ENCODE results near the gene SULT1A2.
"Not testable (repeated sequence)": the region's sequence is repeated elsewhere in the genome, so short reads cannot be mapped to it uniquely, and the experiment has no call there.

SULT1A2 gene

DNA sequence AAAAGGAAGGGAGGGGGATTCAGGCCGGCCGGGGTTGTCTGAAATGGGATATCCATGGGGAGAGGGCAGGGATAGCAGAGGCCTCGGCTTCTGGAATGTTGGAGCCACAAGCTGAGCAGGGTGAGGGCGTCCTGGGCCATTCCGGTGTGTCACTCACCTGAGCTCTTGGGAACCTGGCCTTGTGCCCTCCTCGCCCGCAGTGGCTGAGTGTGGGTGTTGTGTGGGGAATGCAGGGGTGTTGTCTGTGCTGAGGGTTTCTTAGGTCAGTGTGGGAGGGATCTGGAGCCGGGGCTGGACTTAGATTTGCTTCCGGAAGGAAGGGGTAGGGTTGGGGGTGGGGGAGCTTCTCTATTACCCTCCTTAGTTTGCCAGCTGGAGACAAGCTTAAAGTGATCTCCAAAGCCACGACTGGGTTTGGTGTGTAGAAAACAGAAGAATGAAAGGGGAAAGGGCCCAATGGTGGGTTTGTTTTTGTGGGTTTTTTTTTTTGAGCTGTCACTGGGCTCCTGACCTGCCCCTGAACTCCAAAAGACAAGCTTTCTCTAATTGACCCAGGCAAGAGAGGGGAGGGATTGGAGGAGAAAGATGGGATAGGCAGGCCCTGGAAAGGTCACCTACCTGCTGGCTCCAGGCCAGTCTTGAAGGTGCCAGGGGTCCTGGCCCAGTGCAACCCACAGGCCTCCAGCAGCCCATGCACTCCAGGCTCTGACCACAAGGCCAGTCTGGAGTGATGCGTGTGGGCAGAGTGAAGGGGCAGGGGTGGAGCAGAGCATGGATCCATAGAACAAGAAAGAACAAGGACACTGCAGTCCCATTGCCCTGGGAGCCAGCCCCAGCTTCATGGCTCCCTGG, at the start of gene SULT1A2:
Gene SULT1A2 (minus strand): TSS at position 211 of the 852 bp plus-strand sequence. CDS start 1,120 bp downstream, outside the sequence.
- no peak for DNase-seq

DNA sequence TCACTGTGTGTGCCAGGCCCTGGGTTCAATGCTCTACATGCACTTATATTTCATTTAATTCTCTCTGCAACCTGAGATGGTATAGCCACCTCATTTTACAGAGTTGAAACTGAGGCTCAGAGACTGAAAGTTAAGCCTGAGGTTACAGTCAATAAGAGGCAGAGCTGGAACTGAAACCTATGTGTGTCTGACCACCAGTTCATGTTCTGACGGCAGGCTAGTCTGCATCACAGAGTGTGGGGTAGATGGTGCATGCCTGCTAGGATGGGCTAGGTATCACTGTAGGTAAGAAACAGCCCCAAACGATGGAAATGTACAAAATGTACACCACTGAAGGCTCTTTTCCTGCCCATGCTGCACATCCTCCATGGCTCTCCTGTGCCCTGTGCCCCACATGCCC, 43.1 kb upstream of the SULT1A2 start:
- not testable (repeated sequence) for DNase-seq

DNA sequence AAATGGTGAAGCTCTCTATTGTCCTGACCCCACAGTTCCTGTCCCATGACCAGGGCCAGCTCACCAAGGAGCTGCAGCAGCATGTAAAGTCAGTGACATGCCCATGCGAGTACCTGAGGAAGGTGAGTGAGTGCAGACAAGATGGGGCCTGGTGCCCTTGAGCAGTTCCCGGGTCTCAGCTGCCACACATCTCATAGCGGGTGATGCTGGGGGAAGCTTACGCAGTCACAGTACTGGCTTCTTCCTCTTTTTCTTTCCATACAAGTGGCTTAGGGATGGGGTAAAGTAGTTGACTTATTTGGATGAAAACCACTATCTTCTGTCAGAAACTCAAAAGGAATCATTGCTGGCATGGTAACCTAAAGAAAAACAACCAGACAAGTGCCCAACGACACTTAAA, 41.5 kb upstream of the SULT1A2 start:
- not testable (repeated sequence) for DNase-seq

DNA sequence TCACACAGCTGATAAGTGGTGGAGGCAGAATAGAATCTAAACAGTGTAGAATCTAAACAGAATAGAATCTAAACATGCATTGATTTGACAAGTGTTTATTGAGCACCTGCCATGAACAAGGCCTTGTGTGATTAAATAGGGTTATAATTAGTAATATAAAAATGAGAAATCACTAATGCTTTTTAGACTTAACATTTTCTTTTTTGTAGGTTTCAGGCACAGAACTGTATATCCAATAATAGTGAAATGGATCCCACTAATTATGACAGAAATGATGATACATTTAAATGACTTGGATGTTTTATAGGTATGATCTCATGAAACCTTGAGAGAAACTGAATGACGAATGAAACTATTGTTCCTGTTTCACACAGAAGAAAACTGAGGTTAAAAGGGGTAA, 40.9 kb upstream of the SULT1A2 start, which contains the start of gene NPIPB8:
Gene NPIPB8 (plus strand): TSS at position 301 of the 400 bp plus-strand sequence. CDS start 296 bp downstream, outside the sequence.
- not testable (repeated sequence) for DNase-seq

DNA sequence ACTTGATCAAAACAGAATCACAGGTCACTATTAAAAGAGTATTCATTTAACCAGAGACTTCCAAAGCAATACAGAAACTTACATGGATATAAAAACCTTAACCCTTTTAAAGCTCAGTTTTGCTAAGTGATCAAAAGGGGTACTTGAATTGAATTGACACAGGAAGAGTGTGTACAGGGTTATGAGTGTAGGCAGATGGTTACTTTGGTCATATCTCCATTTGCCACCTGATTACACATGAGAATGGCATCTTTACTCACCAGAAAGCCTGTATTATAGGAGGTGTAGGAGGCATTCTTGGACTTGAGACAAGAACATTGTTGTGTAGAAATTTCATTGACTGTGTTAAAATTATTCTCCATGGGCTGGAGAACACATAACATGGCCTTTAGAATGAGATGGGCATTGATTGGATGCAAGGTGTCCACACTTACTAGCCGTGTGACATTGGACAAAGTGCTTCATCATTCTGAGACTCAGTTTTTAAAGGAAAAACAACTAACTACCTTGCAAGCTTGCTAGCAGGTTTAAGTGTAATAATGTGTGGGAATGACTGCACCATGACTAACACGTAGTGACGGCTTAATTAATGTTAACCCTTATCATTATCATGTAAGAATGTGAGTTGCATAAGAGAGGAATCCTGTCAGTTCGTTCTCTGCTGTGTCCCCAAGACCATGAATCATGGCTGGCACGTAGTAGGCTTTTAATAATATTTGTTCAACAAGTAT, 39.4 kb upstream of the SULT1A2 start:
- not testable (repeated sequence) for DNase-seq

DNA sequence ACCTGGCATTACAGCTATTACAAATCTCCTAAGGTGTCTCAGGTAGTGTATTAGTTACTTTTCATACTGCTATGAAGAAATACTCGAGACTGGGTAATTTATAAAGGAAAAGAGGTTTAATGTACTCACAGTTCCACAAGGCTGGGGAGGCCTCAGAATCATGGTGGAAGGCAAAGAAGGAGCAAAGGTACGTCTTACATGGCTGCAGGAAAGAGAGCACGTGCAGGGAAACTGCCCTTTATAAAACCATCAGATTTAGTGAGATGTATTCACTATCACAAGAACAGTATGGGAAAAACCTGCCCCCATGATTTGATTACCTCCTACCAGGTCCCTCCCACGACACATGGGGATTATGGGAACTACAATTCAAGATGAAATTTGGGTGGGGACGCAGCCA, 34.1 kb upstream of the SULT1A2 start:
- not testable (repeated sequence) for DNase-seq

DNA sequence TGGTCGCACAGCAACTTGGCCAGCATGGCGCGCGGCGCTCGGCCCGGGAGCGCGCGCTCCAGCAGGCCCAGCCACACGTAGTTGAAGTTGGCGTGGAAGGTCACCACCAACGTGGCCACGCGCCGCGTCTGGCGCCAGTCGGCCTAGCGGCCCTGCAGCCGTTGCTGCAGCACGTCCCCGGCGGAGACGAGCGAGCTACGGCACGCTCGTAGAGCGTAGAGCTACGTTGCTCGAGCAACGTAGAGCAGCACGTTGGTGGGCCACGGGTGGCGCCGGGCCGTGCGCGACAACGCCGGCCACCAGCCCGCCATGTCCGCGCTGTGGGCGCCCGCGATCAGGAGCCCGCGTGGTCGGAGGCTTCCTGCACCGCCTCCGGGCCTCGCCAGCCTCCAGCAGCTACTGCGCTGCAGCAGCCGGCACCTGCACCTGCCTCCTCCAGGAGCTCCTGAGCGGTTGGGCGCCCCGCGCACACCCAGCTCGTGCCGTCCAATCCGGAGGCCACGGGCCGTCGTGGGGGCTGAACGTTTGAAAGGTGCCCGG, 26.4 kb upstream of the SULT1A2 start:
- DNase-seq, result peak; percentile 81

DNA sequence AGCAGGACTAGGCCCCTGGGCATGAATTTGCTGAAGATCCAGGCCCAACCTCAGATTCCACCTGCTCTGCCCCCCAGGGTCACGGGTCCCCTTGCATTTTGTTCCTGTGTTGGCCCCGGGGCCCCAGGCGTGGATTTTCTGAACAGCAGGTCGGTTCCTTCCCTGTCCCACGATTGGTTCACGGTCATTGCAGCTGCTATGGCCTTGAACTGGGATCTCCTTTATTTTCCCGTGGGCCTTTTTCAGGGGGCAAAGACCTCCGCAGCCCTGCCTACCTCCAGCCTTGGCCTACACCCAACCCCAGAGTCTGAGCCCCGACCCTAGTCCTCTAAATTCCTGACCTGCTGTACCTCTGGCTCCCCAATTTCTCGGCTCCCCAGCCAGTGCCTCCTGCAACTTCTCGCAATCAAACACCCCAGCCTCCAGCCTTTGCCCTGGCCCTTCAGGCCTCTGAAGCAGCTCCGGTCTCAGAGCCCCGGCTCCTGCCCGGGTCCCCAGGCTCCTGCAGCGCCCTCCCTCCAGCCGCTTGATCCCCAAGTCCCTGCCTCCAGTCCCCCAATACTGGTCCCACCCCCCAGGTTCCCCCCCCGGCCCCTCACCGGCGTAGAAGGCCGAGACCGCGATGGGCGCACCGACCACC, 25.8 kb upstream of the SULT1A2 start:
- DNase-seq, result not testable (repeated sequence)

DNA sequence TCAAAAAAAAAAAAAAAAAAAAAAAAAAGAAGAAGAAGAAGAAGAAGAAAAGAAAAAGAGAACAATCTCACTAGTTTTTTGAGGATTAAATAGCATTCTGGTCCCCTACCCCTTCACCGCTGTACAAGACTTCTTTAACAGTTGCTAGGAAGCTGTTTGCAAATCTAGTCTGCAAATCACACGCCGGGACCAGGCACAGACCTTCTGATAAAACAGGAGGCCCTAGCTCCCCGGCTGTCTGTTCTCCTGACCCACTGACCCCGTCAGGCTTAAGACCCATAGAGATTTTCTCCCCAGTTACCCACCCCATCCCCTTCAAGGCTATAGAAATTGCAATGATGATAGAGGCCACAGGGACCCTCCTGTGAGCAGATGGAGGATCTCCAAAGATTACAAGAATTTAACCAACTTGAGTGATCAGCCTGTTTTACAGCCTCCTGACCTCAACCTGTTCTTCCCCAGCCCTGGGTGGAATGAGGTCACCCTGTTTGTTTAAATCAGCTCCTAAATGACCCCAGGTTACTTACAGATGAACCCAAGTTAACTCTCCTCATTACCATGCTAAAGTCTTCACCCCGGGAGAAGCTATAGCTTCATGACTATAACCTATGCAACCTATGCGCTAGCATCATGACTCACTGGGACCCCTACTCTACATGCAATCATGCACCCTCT, 24.8 kb upstream of the SULT1A2 start:
- no peak for DNase-seq

DNA sequence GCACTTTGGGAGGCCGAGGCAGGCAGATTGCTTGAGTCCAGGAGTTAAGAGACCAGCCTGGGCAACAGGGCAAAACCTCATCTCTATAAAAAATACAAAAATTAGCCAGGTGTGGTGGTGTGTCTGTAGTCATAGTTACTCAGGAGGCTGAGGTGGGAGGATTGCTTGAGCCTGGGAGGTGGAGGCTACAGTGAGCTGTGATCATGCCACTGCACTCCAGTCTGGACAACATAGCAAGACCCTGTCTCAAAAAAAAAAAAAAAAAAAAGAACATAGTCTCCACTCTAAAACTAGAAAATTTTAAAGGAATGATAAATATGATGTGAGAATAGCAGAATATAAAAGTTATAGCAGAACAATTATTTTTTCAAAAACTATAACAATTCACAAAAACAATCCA, 23.5 kb upstream of the SULT1A2 start:
- DNase-seq, result not testable (repeated sequence)

DNA sequence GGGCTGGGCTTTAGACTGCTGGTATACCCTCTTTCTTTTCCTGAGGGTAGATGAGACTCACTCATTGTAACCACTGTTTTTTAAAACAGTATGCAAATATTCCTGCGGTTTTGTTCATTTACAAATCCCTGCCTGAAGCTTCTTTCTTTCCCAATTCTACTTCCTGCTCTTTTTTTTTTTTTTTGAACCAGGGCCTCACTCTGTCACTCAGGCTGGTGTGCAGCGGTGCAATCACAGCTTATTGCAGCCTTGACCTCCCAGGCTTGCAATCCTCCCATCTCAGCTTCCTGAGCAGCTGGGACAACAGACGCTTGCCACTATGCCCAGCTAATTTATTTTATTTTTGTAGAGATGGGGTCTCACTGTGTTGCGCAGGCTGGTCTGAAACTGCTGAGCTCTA, 21.0 kb upstream of the SULT1A2 start:
- DNase-seq, result no peak

DNA sequence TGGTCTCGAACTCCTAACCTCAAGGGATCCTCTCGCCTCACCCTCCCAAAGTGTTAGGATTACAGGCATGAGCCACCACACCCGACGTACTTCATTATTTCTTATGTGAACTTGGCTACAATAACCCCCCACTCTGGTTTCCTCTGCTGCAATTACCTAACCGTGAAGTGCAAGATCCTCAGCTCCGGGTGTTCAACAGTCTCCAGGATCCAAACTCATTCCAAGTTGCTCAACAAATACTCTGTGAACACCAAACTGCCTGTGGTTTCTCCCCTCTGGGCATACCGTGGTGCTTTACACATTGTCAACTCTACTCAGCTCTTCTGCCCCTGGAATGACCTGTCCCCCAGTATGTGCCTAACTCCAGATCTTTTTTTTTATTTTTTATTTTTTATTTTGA, 19.8 kb upstream of the SULT1A2 start:
- DNase-seq, result no peak

DNA sequence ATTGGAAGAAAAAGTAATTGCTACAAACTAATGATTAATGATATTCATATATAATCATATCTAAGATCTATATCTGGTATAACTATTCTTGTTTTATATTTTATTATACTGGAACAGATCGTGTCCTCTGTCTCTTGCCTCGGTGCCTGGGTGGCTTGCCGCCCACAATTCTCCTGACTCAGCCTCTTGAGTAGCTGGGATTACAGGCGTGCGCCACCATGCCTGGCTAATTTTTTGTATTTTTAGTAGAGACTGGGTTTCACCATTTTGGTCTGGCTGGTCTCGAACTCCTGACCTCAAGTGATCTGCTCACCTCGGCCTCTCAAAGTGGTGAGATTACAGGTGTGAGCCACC, 19.4 kb upstream of the SULT1A2 start:
- DNase-seq, result not testable (repeated sequence)

DNA sequence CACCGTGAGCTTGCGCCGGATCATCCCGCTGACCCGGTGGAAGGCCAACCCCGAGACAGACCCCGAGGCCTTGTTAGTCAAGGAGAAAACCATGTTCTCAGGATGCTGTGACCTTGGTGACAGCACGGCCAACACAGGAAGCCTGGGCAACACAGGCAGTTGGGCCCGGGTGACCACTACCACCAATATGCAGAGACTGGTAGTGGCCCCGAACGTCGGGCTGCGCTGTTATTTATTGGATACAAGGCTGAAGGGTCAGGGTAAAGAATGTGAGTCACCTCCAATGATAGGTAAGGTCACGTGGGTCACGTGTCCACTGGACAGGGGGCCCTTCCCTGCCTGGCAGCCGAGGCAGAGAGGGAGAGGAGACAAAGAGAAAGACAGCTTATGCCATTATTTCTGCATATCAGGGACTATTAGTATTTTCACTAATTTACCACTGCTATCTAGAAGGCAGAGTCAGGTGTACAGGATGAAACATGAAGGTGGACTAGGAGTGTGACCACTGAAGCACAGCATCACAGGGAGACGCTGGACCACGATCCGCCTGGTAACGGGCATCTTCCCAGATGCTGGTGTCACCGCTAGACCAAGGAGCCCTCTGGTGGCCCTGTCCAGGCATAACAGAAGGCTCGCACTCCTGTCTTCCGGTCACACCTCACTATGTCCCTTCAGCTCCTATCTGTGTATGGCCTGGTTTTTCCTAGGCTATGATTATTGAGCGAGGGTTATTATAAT, 18.8 kb upstream of the SULT1A2 start:
- not testable (repeated sequence) for DNase-seq

DNA sequence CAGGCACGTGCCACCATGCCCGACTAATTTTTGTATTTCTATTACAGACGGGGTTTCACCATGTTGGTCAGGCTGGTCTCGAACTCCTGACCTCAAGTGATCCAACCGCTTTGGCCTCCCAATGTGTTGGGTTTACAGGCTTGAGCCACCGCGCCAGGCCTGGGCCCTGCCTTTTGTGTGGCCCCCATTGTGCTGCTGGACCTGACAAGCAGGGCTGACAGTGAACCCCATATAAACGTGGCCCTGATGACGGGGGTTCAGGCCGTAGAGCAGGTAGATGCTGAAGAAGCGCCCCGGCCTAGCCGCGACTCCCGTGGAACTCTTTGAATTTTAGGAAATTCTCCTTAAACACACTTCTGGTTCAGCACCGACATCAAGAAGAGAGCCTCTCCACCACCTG, 17.7 kb upstream of the SULT1A2 start:
- not testable (repeated sequence) for DNase-seq

DNA sequence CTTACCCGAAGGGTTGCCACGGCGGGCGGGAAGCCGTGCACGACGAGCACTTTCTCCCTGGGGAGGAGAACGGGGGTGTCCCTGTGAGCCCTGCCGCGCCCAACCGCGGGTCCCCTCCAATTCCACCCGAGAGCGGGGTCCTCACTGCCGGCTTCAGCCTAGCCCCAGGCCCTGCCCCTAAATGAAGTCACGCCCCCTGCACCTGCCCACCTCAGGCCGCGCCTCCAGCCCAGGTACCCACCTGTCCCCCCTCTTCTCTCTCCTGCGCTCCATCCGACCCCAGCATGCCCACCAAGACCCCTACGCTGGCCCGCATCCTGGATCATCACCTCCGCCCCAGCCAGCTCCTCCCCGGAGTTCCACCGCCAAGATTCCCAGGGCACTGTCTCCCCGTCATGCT, 17.1 kb upstream of the SULT1A2 start:
- DNase-seq, result not testable (repeated sequence)

DNA sequence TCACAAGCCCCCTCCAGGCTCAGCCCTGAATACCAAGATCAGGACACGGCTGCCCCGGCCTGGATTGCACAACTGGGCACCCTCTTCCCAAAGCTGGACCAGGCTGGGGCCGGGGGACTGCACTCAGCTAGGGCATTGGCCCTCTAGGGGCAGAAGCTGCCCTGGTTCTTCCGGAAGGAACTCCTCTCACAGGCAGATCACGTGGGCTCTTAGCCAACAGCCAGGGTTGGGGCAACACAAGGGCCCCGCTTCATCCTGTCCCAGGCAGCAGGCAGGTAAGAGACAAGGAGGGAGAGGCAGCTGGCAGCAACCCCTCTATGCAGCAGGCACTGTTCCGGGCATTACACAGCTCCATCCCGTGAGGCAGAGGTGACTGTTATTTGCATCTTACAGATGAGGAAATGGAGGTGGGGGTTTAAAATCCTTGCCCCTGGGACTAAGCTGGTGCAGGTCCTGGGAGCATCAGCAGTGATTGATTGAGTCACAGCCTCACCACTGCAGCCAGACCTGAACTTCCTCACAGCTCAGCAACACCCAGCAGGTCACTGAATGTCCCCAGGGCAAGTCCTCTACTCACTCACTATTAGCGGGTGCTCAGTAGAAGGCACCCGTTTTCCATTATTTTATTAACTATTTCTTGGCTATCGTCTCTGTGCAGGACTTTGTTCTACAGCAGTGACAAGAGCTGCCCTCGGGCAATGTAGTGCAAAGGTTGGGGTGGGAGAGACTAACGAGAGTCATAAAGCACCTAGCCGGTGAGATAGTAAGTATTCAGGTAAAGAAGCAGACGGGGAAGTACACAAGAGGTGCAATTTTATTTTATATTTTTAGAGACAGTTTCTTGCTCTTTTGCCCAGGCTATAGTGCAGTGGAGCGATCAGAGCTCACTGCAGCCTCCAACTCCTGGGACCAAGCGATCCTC, 15.8 kb upstream of the SULT1A2 start:
- DNase-seq, result not testable (repeated sequence)

DNA sequence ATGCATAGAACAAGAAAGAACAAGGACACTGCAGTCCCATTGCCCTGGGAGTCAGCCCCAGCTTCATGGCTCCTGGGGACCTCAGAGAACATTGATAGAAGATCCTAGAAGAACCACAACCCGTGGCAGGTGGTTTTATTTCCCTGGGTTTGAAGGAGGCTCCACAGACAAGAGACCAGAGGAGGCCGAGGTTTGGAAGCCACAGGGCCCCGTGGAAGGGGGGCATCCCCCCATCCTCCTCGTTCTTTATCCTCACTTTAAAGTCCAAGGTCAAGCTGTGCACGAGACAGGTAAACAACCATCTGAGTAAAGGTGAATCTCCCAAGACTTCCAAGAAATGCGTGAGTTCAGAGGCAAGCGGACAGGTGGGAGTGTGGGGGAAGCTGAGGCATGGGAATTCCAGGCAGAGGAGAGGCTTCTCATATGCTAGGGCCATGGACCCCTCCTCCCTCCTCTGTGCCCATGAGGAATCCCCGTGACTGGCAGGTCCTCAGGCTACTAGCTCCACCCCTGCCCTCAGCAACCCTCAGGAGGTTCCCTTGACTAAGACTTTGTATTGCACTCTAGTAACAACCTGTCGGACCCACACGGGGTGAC, 13.8 kb upstream of the SULT1A2 start:
- no peak for DNase-seq

DNA sequence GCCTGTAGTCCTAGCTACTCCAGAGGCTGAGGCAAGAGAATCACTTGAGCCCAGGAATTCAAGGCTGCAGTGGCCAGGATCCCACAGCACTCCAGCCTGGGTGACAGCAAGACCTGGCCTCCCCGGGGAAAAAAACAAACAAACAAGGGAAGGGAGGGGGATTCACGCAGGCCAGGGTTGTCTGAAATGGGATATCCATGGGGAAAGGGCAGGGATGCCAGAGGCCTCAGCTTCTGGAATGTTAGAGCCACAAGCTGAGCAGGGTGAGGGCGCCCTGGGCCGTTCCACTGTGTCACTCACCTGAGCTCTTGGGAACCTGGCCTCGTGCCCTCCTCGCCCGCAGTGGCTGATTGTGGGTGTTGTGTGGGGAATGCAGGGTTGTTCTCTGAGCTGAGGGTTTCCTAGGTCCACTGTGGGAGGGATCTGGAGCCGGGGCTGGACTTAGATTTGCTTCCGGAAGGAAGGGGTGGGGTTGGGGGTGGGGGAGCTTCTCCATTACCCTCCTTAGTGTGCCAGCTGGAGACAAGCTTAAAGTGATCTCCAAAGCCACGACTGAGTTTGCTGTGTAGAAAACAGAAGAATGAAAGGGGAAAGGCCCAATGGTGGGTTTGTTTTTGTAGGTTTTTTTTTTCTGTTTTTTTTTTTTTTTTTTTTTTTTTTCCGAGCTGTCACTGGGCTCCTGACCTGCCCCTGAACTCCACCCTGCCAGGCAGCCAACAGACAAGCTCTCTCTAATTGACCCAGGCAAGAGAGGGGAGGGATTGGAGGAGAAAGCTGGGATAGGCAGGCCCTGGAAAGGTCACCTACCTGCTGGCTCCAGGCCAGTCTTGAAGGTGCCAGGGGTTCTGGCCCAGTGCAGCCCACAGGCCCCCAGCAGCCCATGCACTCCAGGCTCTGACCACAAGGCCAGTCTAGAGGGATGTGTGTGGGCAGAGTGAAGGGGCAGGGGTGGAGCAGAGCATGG, 13.1 kb upstream of the SULT1A2 start, which contains the start of gene SULT1A1:
Gene SULT1A1 (minus strand): TSS at position 414 of the 964 bp plus-strand sequence. CDS start 1,189 bp downstream, outside the sequence.
- DNase-seq, result no peak
